Measurements from ENCODE around the gene RPS2. TPM values are rescaled to one million over a fixed set of nuclear protein-coding genes. Genes with fewer than 3 reads are reported as not detected.

RPS2 gene
- total RNA-seq, 1 experiment from 2014 or later = 4,395 TPM

GRCh38 chr16:1926271-1926670 lies 38.4 kb downstream of the RPS2 start (continued):
- TF ChIP-seq MLX (CRISPR knock-in tag; IDR thresholded peaks at IDR 0.05) (no peak), STAT6 (CRISPR knock-in tag; conservative IDR thresholded peaks at IDR 0.05; ENCODE audit: low read depth) (no peak), ZNF671 (CRISPR knock-in tag; IDR thresholded peaks at IDR 0.05) (no peak), NFE2L1 (CRISPR knock-in tag; IDR thresholded peaks at IDR 0.05) (no peak)

GRCh38 chr16:1924095-1924494 lies 40.5 kb downstream of the RPS2 start:
- TF ChIP-seq ZNF281 (CRISPR knock-in tag; IDR thresholded peaks at IDR 0.05) (no peak), CREM (CRISPR knock-in tag; IDR thresholded peaks at IDR 0.05) (no peak), RELA (CRISPR knock-in tag; IDR thresholded peaks at IDR 0.05; ENCODE audit: borderline replicate concordance) (no peak), GRHL2 (CRISPR knock-in tag; IDR thresholded peaks at IDR 0.05; ENCODE audit: insufficient replicate concordance, severe bottlenecking) (no peak)
- peak overlapping the region; percentile 49 for H3K4me3 Mint-ChIP-seq
- H3K4me1 Mint-ChIP-seq = peaks cover 32% of the 10 kb centered on the region
- H3K27ac Mint-ChIP-seq = no peak overlapping the region
- CTCF ChIA-PET = interaction anchor here (0.6 to 3.0 kb wide), 30 partner anchors 8 to 951 kb away, joined by 3 to 24 read pairs (median 6); partner anchors contain the start of genes IGFALS, MSRB1, NUBP2 and RPS2
- POLR2A ChIA-PET = interaction anchor here (1.7 kb wide), 1 partner anchor 41 kb away, joined by 7 read pairs; the partner anchor contains the start of gene RPS2
- peaks cover 73% of the 10 kb centered on the region for H3K27me3 Mint-ChIP-seq (ENCODE audit: low read depth)
- H3K9me3 Mint-ChIP-seq = peaks cover 3% of the 10 kb centered on the region
- DNase-seq (ENCODE audit: low spot score) (no peak), ATAC-seq (no peak)
- H3K36me3 Mint-ChIP-seq = no peaks in the 10 kb centered on the region

- H3K9me3 Mint-ChIP-seq = peaks cover 3% of the 10 kb centered on the region
- no peak overlapping the region for H3K27ac Mint-ChIP-seq
- ATAC-seq = peak; percentile 71
- ChIA-PET CTCF (interaction anchor here (0.6 to 3.0 kb wide), 35 partner anchors 9 to 292 kb away, joined by 3 to 24 read pairs (median 5); partner anchors contain the start of genes IGFALS, MSRB1, NUBP2 and RPS2), POLR2A (interaction anchor here (1.7 kb wide), 1 partner anchor 41 kb away, joined by 7 read pairs; the partner anchor contains the start of gene RPS2)
- no peaks in the 10 kb centered on the region for H3K36me3 Mint-ChIP-seq
- TF ChIP-seq ATF1 (CRISPR knock-in tag; IDR thresholded peaks at IDR 0.05) = no peak
- no peak for TF ChIP-seq MAX (CRISPR knock-in tag; IDR thresholded peaks at IDR 0.05)
- no peak for TF ChIP-seq NR1H2 (CRISPR knock-in tag; IDR thresholded peaks at IDR 0.05)
- TF ChIP-seq JAZF1 (CRISPR knock-in tag; IDR thresholded peaks at IDR 0.05) = no peak
- no peak for TF ChIP-seq CDX4 (CRISPR knock-in tag; IDR thresholded peaks at IDR 0.05; ENCODE audit: borderline replicate concordance)
- no peak for TF ChIP-seq MYBL2 (CRISPR knock-in tag; IDR thresholded peaks at IDR 0.05)
- TF ChIP-seq HMGXB4 (CRISPR knock-in tag; IDR thresholded peaks at IDR 0.05) = no peak
- TF ChIP-seq E2F4 (CRISPR knock-in tag; IDR thresholded peaks at IDR 0.05; ENCODE audit: borderline replicate concordance, low read depth) = no peak
- no peak for TF ChIP-seq ZNF263 (CRISPR knock-in tag; IDR thresholded peaks at IDR 0.05; ENCODE audit: low read depth)
- peaks cover 76% of the 10 kb centered on the region for H3K27me3 Mint-ChIP-seq (ENCODE audit: low read depth)
- peaks cover 30% of the 10 kb centered on the region for H3K4me1 Mint-ChIP-seq
- H3K4me3 Mint-ChIP-seq = peak overlapping the region; percentile 49
- DNase-seq (ENCODE audit: low spot score) = peak; percentile 66
These were observed 41.2 kb downstream of the RPS2 start for GRCh38 chr16:1923299-1924034.
